GM12878 (cell line): ENCODE measurements around the gene ZNF213.

Source experiments
- CTCF ChIP-seq, 3 experiments: IDR thresholded peaks in 2 of 3; conservative IDR thresholded peaks in 1 of 3; 2 replicates each; pipeline ENCODE4 v1.5.1; 2011; ENCODE audit warnings: low read depth in 3 of 3, low read length in 3 of 3, mild to moderate bottlenecking in 3 of 3, control low read depth in 2 of 3, moderate library complexity in 2 of 3, inconsistent platforms in 1 of 3, mixed read lengths in 1 of 3; ENCODE audit not compliant: control insufficient read depth in 2 of 3, insufficient read depth in 1 of 3; ENCODE audit errors: extremely low read depth in 1 of 3
- ELK1 ChIP-seq: IDR thresholded peaks from 2 replicates; pipeline ENCODE4 v1.6.1; 2012; ENCODE audit warnings: low read depth, low read length, improper control_type of control experiment
- NBN ChIP-seq: fragments of 450-650 bp; IDR thresholded peaks from 2 replicates; pipeline ENCODE4 v1.6.1; 2016
- NR2C2 ChIP-seq: IDR thresholded peaks from 2 replicates; pipeline ENCODE4 v1.6.1; 2011; ENCODE audit warnings: borderline replicate concordance, low read depth; ENCODE audit not compliant: control insufficient read depth, insufficient read length
- NRF1 ChIP-seq: conservative IDR thresholded peaks from 2 replicates; pipeline ENCODE4 v1.6.1; 2011; ENCODE audit warnings: mild to moderate bottlenecking, low read depth, low read length, improper control_type of control experiment
- POLR2AphosphoS5 ChIP-seq: IDR thresholded peaks from 2 replicates; pipeline ENCODE4 v1.6.1; 2011; ENCODE audit warnings: mild to moderate bottlenecking, low read length, inconsistent platforms
- RAD51 ChIP-seq: fragments of 450-650 bp; IDR thresholded peaks from 2 replicates; pipeline ENCODE4 v1.6.1; 2016; ENCODE audit warnings: moderate library complexity, mild to moderate bottlenecking, inconsistent platforms
- REST ChIP-seq: IDR thresholded peaks from 2 replicates; pipeline ENCODE4 v1.6.1; 2012; ENCODE audit warnings: mild to moderate bottlenecking, low read depth, low read length
- STAT1 ChIP-seq: fragments of 450-650 bp; conservative IDR thresholded peaks from 2 replicates; pipeline ENCODE4 v1.6.1; 2014; ENCODE audit warnings: antibody characterized with exemption, mild to moderate bottlenecking
- USF1 ChIP-seq: IDR thresholded peaks from 2 replicates; pipeline ENCODE4 v1.6.1; 2011; ENCODE audit warnings: borderline replicate concordance, low read depth, mild to moderate bottlenecking, moderate library complexity, mixed read lengths, low read length; ENCODE audit not compliant: insufficient read depth; ENCODE audit errors: extremely low read length
- ZNF274 ChIP-seq: IDR thresholded peaks from one replicate; pipeline ENCODE4 v1.8.0; 2011; ENCODE audit not compliant: insufficient read length, insufficient read depth

- no peak for TF ChIP-seq NBN
- no peak for TF ChIP-seq CTCF (IDR thresholded peaks at IDR 0.05 in 2 of 3, conservative IDR thresholded peaks at IDR 0.05 in 1 of 3; ENCODE audit: control insufficient read depth in 2 of 3, extremely low read depth in 1 of 3, insufficient read depth in 1 of 3, low read depth in 3 of 3, low read length in 3 of 3)
- no peak for TF ChIP-seq STAT1
- TF ChIP-seq POLR2AphosphoS5 = no peak
- no peak for TF ChIP-seq NR2C2
- TF ChIP-seq ELK1 = no peak
- no peak for TF ChIP-seq REST
- no peak for TF ChIP-seq ZNF274
- TF ChIP-seq RAD51 = no peak
- no peak for TF ChIP-seq USF1
- no peak for TF ChIP-seq NRF1
Measured at GRCh38 chr16:3099395-3099731, 35.5 kb upstream of the ZNF213 start.
